Panc1 (cell line): Measurements from ENCODE around the gene MMP14.

Experiments
- CTCF ChIP-seq: fragments of 450-650 bp; IDR thresholded peaks from 2 replicates; pipeline ENCODE4 v1.5.1; 2017; ENCODE audit warnings: mild to moderate bottlenecking
- POLR2AphosphoS5 ChIP-seq: IDR thresholded peaks from 2 replicates; pipeline ENCODE4 v1.6.1; 2012; ENCODE audit warnings: mild to moderate bottlenecking, low read depth, low read length, moderate library complexity

GRCh38 chr14:22822571-22823098 is 13.8 kb upstream of the MMP14 start:
- TF ChIP-seq CTCF (peak; percentile 84), POLR2AphosphoS5 (no peak)
